WTC11 (cell line): ENCODE measurements around the gene FDXACB1. TPM values are rescaled to one million over a fixed set of nuclear protein-coding genes. Genes with fewer than 3 reads are reported as not detected.

Experiments used
- ATAC-seq: fragments of 200-7000 bp; cut with Tn5 transposase; 2 replicates; pipeline ENCODE4 v1.10.0; 2021; ENCODE audit warnings: mild to moderate bottlenecking, moderate library complexity
- CTCF ChIA-PET: fragments of 300-600 bp; sonication (Branson Sonifier 250); formaldehyde crosslinking; loops from one replicate; lab custom pipeline; 2021; ENCODE audit warnings: antibody characterized with exemption; lab: Charles Lee
- POLR2A ChIA-PET: fragments of 350-600 bp; sonication (Branson Sonifier 250); formaldehyde crosslinking; loops from one replicate; lab custom pipeline; 2021; ENCODE audit warnings: antibody characterized with exemption; lab: Charles Lee
- DNase-seq: peaks from one replicate; pipeline ENCODE4 v3.0.0; 2021; ENCODE audit warnings: low spot score
- H3K27ac Mint-ChIP-seq: 2 replicates; pipeline ENCODE4 v1.8.0; 2021; ENCODE audit warnings: mixed read lengths
- H3K27me3 Mint-ChIP-seq: 2 replicates; pipeline ENCODE4 v1.8.0; 2021; ENCODE audit warnings: low read depth, mild to moderate bottlenecking, moderate library complexity, mixed read lengths
- H3K36me3 Mint-ChIP-seq: 2 replicates; pipeline ENCODE4 v1.8.0; 2021; ENCODE audit warnings: mixed read lengths
- H3K4me1 Mint-ChIP-seq: 2 replicates; pipeline ENCODE4 v1.8.0; 2022; ENCODE audit warnings: mixed read lengths
- H3K4me3 Mint-ChIP-seq: 2 replicates; pipeline ENCODE4 v1.8.0; 2021; ENCODE audit warnings: mild to moderate bottlenecking, moderate library complexity, mixed read lengths
- H3K9me3 Mint-ChIP-seq: 2 replicates; pipeline ENCODE4 v1.8.0; 2021; ENCODE audit warnings: mixed read lengths
- ATF1 ChIP-seq: sonication (generic); formaldehyde crosslinking; IDR thresholded peaks from 2 replicates; pipeline ENCODE4 v1.8.1; 2023; ENCODE audit warnings: mild to moderate bottlenecking, moderate library complexity, missing genetic modification reagents
- E2F4 ChIP-seq: sonication (generic); formaldehyde crosslinking; IDR thresholded peaks from 2 replicates; pipeline ENCODE4 v1.8.1; 2022; ENCODE audit warnings: low read depth, mild to moderate bottlenecking, moderate library complexity, missing genetic modification reagents, borderline replicate concordance
- FOXP1 ChIP-seq: sonication (generic); formaldehyde crosslinking; IDR thresholded peaks from 2 replicates; pipeline ENCODE4 v1.8.0; 2022; ENCODE audit warnings: missing genetic modification reagents, mild to moderate bottlenecking, moderate library complexity, borderline replicate concordance
- GRHL2 ChIP-seq: fragments of 250-450 bp; sonication (Bioruptor Pico); IDR thresholded peaks from 2 replicates; pipeline ENCODE4 v1.8.0; 2022; ENCODE audit warnings: mild to moderate bottlenecking, moderate library complexity; ENCODE audit not compliant: insufficient replicate concordance, severe bottlenecking
- IRF1 ChIP-seq: sonication (generic); formaldehyde crosslinking; IDR thresholded peaks from 2 replicates; pipeline ENCODE4 v1.8.0; 2023; ENCODE audit warnings: missing genetic modification reagents
- IRF2 ChIP-seq: sonication (generic); formaldehyde crosslinking; IDR thresholded peaks from 2 replicates; pipeline ENCODE4 v1.8.0; 2022; ENCODE audit warnings: low read depth, missing genetic modification reagents, borderline replicate concordance
- JUN ChIP-seq: sonication (generic); formaldehyde crosslinking; IDR thresholded peaks from 2 replicates; pipeline ENCODE4 v1.8.0; 2023; ENCODE audit warnings: mild to moderate bottlenecking, missing genetic modification reagents
- MXD4 ChIP-seq: fragments of 250-450 bp; sonication (Bioruptor Pico); IDR thresholded peaks from 2 replicates; pipeline ENCODE4 v1.8.0; 2021; ENCODE audit warnings: mild to moderate bottlenecking, moderate library complexity, borderline replicate concordance
- NFATC4 ChIP-seq: fragments of 250-450 bp; sonication (Bioruptor Pico); IDR thresholded peaks from 2 replicates; pipeline ENCODE4 v1.9.0; 2021; ENCODE audit warnings: mild to moderate bottlenecking
- NFE2L1 ChIP-seq: sonication (generic); formaldehyde crosslinking; IDR thresholded peaks from 2 replicates; pipeline ENCODE4 v1.8.1; 2023; ENCODE audit warnings: missing genetic modification reagents
- NFYB ChIP-seq: sonication (generic); formaldehyde crosslinking; conservative IDR thresholded peaks from 2 replicates; pipeline ENCODE4 v1.8.0; 2022; ENCODE audit warnings: low read depth, missing genetic modification reagents
- NR1H2 ChIP-seq: sonication (generic); formaldehyde crosslinking; IDR thresholded peaks from 2 replicates; pipeline ENCODE4 v1.9.0; 2021; ENCODE audit warnings: mild to moderate bottlenecking, moderate library complexity, missing genetic modification reagents
- PRDM15 ChIP-seq: sonication (generic); formaldehyde crosslinking; IDR thresholded peaks from 2 replicates; pipeline ENCODE4 v1.8.0; 2022; ENCODE audit warnings: missing genetic modification reagents
- TEAD1 ChIP-seq: sonication (generic); formaldehyde crosslinking; IDR thresholded peaks from 2 replicates; pipeline ENCODE4 v1.8.0; 2022; ENCODE audit warnings: mild to moderate bottlenecking, missing genetic modification reagents
- ZMAT4 ChIP-seq: fragments of 250-450 bp; sonication (Bioruptor Pico); IDR thresholded peaks from 2 replicates; pipeline ENCODE4 v1.9.0; 2021; ENCODE audit warnings: mild to moderate bottlenecking
- ZNF232 ChIP-seq: sonication (generic); formaldehyde crosslinking; IDR thresholded peaks from 2 replicates; pipeline ENCODE4 v1.8.0; 2022; ENCODE audit warnings: mild to moderate bottlenecking, missing genetic modification reagents
- ZNF416 ChIP-seq: fragments of 250-450 bp; sonication (Bioruptor Pico); IDR thresholded peaks from 2 replicates; pipeline ENCODE4 v1.9.0; 2021; ENCODE audit warnings: mild to moderate bottlenecking, inconsistent platforms
- total RNA-seq: library from RNA; stranded (reverse); gene quantifications from 3 replicates; pipeline ENCODE4 v1.2.3, GENCODE V29; 2021

Gene FDXACB1
- total RNA-seq, 1 experiment from 2014 or later, result 2.5 TPM

GRCh38 chr11:111851636-111852035 is 27.3 kb downstream of the FDXACB1 start (continued):
- TF ChIP-seq E2F4 (CRISPR knock-in tag) (no peak), ZNF416 (CRISPR knock-in tag) (no peak), NR1H2 (CRISPR knock-in tag) (no peak), JUN (CRISPR knock-in tag) (no peak), IRF1 (CRISPR knock-in tag) (no peak), FOXP1 (CRISPR knock-in tag) (no peak)
- TF ChIP-seq, all 79 proteins: peak for 0

- DNase-seq (no peak), ATAC-seq (no peak)
- H3K27ac Mint-ChIP-seq, result no peak overlapping the region
- no peak overlapping the region for H3K4me3 Mint-ChIP-seq
- CTCF ChIA-PET, result interaction anchor here (0.6 to 1.6 kb wide), 8 partner anchors 10 to 396 kb away, joined by 3 to 8 read pairs (median 3); partner anchors contain the start of gene C11orf52
- TF ChIP-seq ZNF232 (CRISPR knock-in tag), result no peak
- no peak for TF ChIP-seq IRF2 (CRISPR knock-in tag)
- TF ChIP-seq ATF1 (CRISPR knock-in tag), result no peak
- TF ChIP-seq TEAD1 (CRISPR knock-in tag), result no peak
- TF ChIP-seq NFE2L1 (CRISPR knock-in tag), result no peak
- no peak for TF ChIP-seq PRDM15
- no peak for TF ChIP-seq MXD4 (CRISPR knock-in tag)
- no peak for TF ChIP-seq ZNF416 (CRISPR knock-in tag)
- no peak for TF ChIP-seq GRHL2 (CRISPR knock-in tag)
- H3K36me3 Mint-ChIP-seq, result peaks cover 7% of the 10 kb centered on the region
- no peaks in the 10 kb centered on the region for H3K27me3 Mint-ChIP-seq
- peaks cover 10% of the 10 kb centered on the region for H3K4me1 Mint-ChIP-seq
- POLR2A ChIA-PET, result no interaction called here
- no peaks in the 10 kb centered on the region for H3K9me3 Mint-ChIP-seq
Observed at GRCh38 chr11:111851067-111851466, 27.9 kb downstream of the FDXACB1 start.

GRCh38 chr11:111849631-111850030 is 29.3 kb downstream of the FDXACB1 start:
- ChIA-PET CTCF (interaction anchor here (1.3 kb wide), 1 partner anchor 8 kb away, joined by 3 read pairs; no protein-coding TSS in a partner anchor), POLR2A (no interaction called here)
- H3K9me3 Mint-ChIP-seq, result no peaks in the 10 kb centered on the region
- H3K27ac Mint-ChIP-seq, result no peak overlapping the region
- TF ChIP-seq NFATC4 (CRISPR knock-in tag) (no peak), NFYB (CRISPR knock-in tag) (no peak), ZMAT4 (CRISPR knock-in tag) (no peak)
- no peaks in the 10 kb centered on the region for H3K27me3 Mint-ChIP-seq
- peaks cover 10% of the 10 kb centered on the region for H3K4me1 Mint-ChIP-seq
- DNase-seq, result no peak
- no peak for ATAC-seq
- H3K36me3 Mint-ChIP-seq, result peaks cover 6% of the 10 kb centered on the region
- no peak overlapping the region for H3K4me3 Mint-ChIP-seq
